Kidney epithelial cell (primary cell): ENCODE measurements around the gene ME3. TPM values are rescaled to one million over a fixed set of nuclear protein-coding genes. Genes with fewer than 3 reads are reported as not detected.

ENCODE experiments used
- DNase-seq: peaks from one replicate; pipeline ENCODE4 v3.0.0-alpha.2; 2010; ENCODE audit warnings: low read depth
- H3K27me3 ChIP-seq: 2 replicates; pipeline ENCODE4 v1.6.0; 2011; ENCODE audit warnings: low read length; ENCODE audit not compliant: control insufficient read depth, insufficient read depth
- H3K36me3 ChIP-seq: 2 replicates; pipeline ENCODE4 v1.5.1; 2011; ENCODE audit warnings: low read length; ENCODE audit not compliant: control insufficient read depth, insufficient read depth
- H3K4me3 ChIP-seq: 2 replicates; pipeline ENCODE4 v1.5.1; 2011; ENCODE audit warnings: low read depth, mild to moderate bottlenecking, control low read depth, low read length
- CTCF ChIP-seq: IDR thresholded peaks from 2 replicates; pipeline ENCODE4 v1.5.1; 2011; ENCODE audit warnings: mild to moderate bottlenecking, moderate library complexity, low read length, control low read depth, inconsistent platforms; ENCODE audit not compliant: insufficient read depth, poor library complexity, severe bottlenecking
- total RNA-seq: library from RNA; depleted of rRNA; stranded (reverse); fragments of >200 nt; gene quantifications from 2 replicates; pipeline ENCODE4 v1.2.3, GENCODE V29; 2015

The ME3 gene
- total RNA-seq, 1 donor from 2014 or later, result 35.7 TPM

GRCh38 chr11:86630229-86630981, 42.0 kb downstream of the ME3 start:
- DNase-seq, result no peak
- H3K4me3 ChIP-seq, result no peak overlapping the region
- TF ChIP-seq CTCF, result no peak
- H3K27me3 ChIP-seq, result no peaks in the 10 kb centered on the region
- no peaks in the 10 kb centered on the region for H3K36me3 ChIP-seq

GRCh38 chr11:86629045-86629706, 43.2 kb downstream of the ME3 start:
- Histone ChIP-seq H3K36me3 (no peaks in the 10 kb centered on the region), H3K4me3 (no peak overlapping the region), H3K27me3 (no peaks in the 10 kb centered on the region)
- no peak for DNase-seq
- no peak for TF ChIP-seq CTCF

GRCh38 chr11:86627776-86628455, 44.5 kb downstream of the ME3 start:
- DNase-seq, result no peak
- H3K36me3 ChIP-seq, result no peaks in the 10 kb centered on the region
- TF ChIP-seq CTCF, result no peak
- no peaks in the 10 kb centered on the region for H3K27me3 ChIP-seq
- H3K4me3 ChIP-seq, result no peak overlapping the region

- Histone ChIP-seq H3K36me3 (no peaks in the 10 kb centered on the region), H3K27me3 (no peaks in the 10 kb centered on the region), H3K4me3 (no peak overlapping the region)
- TF ChIP-seq CTCF, result no peak
- no peak for DNase-seq
These were observed 46.4 kb downstream of the ME3 start for GRCh38 chr11:86625981-86626380.

GRCh38 chr11:86625544-86625943, 46.9 kb downstream of the ME3 start:
- TF ChIP-seq CTCF, result no peak
- Histone ChIP-seq H3K36me3 (no peaks in the 10 kb centered on the region), H3K4me3 (no peak overlapping the region), H3K27me3 (no peaks in the 10 kb centered on the region)
- DNase-seq, result no peak
